Umbilical cord (tissue), 1 donor: ENCODE results near the gene CACNA1S. TPM values are rescaled to one million over a fixed set of nuclear protein-coding genes. Genes with fewer than 3 reads are reported as not detected.

Experiments used
- total RNA-seq: library from RNA; depleted of rRNA; stranded (reverse); fragments of >200 nt; gene quantifications from one replicate; pipeline ENCODE4 v1.2.3, GENCODE V29; 2014; ENCODE audit warnings: low replicate concordance; ENCODE audit not compliant: insufficient read depth

CACNA1S gene
- total RNA-seq, 1 donor from 2014 or later, result 0.96 TPM

Other genes starting within 250 kb of the CACNA1S start
- not detected for gene GPR25, start 239.4 kb downstream of the CACNA1S start, total RNA-seq
- gene INAVA, start 217.5 kb downstream of the CACNA1S start, total RNA-seq, result 3.6 TPM
- gene KIF21B, start 88.7 kb downstream of the CACNA1S start, total RNA-seq, result 3.4 TPM
- gene ASCL5, start 14.8 kb upstream of the CACNA1S start, total RNA-seq, result not detected
- 78.5 TPM for gene TMEM9, start 42.0 kb upstream of the CACNA1S start, total RNA-seq
- gene IGFN1, start 78.4 kb upstream of the CACNA1S start, total RNA-seq, result not detected
- 21.9 TPM for gene PKP1, start 171.1 kb upstream of the CACNA1S start, total RNA-seq